ENCODE measurements around the gene WDR1.

DNA sequence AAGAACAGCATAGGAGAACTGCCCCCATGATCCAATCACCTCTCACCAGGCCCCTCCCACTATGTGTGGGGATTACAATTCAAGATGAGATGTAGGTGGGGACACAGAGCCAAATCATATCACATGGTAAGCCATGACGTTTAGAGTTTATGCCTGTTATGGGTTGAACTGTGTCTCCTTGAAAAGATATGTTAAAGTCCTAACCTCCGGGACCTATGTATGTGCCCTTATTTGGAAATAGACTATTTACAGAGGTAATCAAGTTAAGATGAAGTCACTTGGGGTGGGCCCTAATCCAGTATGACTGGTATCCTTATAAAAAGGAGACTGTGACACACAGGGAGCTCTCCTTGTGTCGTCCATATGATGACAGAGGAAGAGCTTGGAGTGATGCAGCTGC lies 70.1 kb downstream of the WDR1 start:
- TF ChIP-seq, protein P1, sequence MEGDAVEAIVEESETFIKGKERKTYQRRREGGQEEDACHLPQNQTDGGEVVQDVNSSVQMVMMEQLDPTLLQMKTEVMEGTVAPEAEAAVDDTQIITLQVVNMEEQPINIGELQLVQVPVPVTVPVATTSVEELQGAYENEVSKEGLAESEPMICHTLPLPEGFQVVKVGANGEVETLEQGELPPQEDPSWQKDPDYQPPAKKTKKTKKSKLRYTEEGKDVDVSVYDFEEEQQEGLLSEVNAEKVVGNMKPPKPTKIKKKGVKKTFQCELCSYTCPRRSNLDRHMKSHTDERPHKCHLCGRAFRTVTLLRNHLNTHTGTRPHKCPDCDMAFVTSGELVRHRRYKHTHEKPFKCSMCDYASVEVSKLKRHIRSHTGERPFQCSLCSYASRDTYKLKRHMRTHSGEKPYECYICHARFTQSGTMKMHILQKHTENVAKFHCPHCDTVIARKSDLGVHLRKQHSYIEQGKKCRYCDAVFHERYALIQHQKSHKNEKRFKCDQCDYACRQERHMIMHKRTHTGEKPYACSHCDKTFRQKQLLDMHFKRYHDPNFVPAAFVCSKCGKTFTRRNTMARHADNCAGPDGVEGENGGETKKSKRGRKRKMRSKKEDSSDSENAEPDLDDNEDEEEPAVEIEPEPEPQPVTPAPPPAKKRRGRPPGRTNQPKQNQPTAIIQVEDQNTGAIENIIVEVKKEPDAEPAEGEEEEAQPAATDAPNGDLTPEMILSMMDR (IDR thresholded peaks at IDR 0.05): no peak
- no peak for TF ChIP-seq POLR2A (IDR thresholded peaks at IDR 0.05)

Measured in thyroid gland (tissue), 4 donors.